Activated naive CD4-positive, alpha-beta T cell treated with anti-CD3 and anti-CD28 coated beads, Interleukin-2, amount 50 U/mL, for 72 hours (primary cell): ENCODE data around the gene LRRC57. TPM values are rescaled to one million over a fixed set of nuclear protein-coding genes. Genes with fewer than 3 reads are reported as not detected.
"Not testable (repeated sequence)": the region's sequence is repeated elsewhere in the genome, so short reads cannot be mapped to it uniquely, and the experiment has no call there.

Source experiments
- ATAC-seq, 2 donors: fragments of 150-1000 bp; cut with Tn5 transposase; 2 replicates each; pipeline ENCODE4 v1.10.0; 2021; ENCODE audit warnings: mild to moderate bottlenecking in 2 of 2, moderate library complexity in 2 of 2
- DNase-seq, 2 donors: peaks; one replicate each; pipeline ENCODE4 v3.0.0; 2021 to 2022; ENCODE audit warnings: low spot score in 2 of 2
- H3K27ac Mint-ChIP-seq, 2 donors: one replicate each; pipeline ENCODE4 v1.8.0; 2022; ENCODE audit warnings: mild to moderate bottlenecking in 2 of 2, mixed read lengths in 2 of 2
- H3K36me3 Mint-ChIP-seq, 2 donors: one replicate each; pipeline ENCODE4 v1.8.0; 2022; ENCODE audit warnings: mixed read lengths in 2 of 2
- H3K9me3 Mint-ChIP-seq, 2 donors: one replicate each; pipeline ENCODE4 v1.8.0; 2022; ENCODE audit warnings: mixed read lengths in 2 of 2
- total RNA-seq, 2 donors: library from RNA; stranded (reverse); gene quantifications; one replicate each; pipeline ENCODE4 v1.2.3, GENCODE V29; 2022

Gene LRRC57
- total RNA-seq, 2 donors from 2014 or later, result 16.1 to 29.6 TPM

- peak within 1 kb of the TSS; percentile 76 to 90 for H3K27ac Mint-ChIP-seq
- H3K36me3 Mint-ChIP-seq, result peaks cover 0 to 11% of the 10 kb centered on the region in 2 donors
- ATAC-seq (peak; percentile 90 to 94), DNase-seq (peak; percentile 96)
- no peaks in the 10 kb centered on the region for H3K9me3 Mint-ChIP-seq
Observed at GRCh38 chr15:42575188-42576039, 26.8 kb upstream of the LRRC57 start, which contains the start of gene STARD9. STARD9 (plus strand) TSS chr15:42575606; CDS start chr15:42575716, 110 bp downstream.

GRCh38 chr15:42558739-42559138, 10.1 kb upstream of the LRRC57 start:
- DNase-seq (no peak), ATAC-seq (no peak)
- peaks cover 0 to 6% of the 10 kb centered on the region in 2 donors for H3K36me3 Mint-ChIP-seq
- no peaks in the 10 kb centered on the region for H3K9me3 Mint-ChIP-seq
- H3K27ac Mint-ChIP-seq, result no peak overlapping the region

- H3K36me3 Mint-ChIP-seq, ATAC-seq, H3K27ac Mint-ChIP-seq, DNase-seq, H3K9me3 Mint-ChIP-seq: not testable (repeated sequence)
Observed at GRCh38 chr15:42556550-42557207, 8.1 kb upstream of the LRRC57 start.

GRCh38 chr15:42553554-42553953, 5.0 kb upstream of the LRRC57 start:
- no peak for DNase-seq
- Mint-ChIP-seq H3K27ac (no peak overlapping the region), H3K36me3 (peaks cover 7 to 14% of the 10 kb centered on the region in 2 donors), H3K9me3 (no peaks in the 10 kb centered on the region)
- ATAC-seq, result no peak

GRCh38 chr15:42549741-42550392, 1.3 kb upstream of the LRRC57 start:
- Mint-ChIP-seq H3K36me3 (peaks cover 7 to 30% of the 10 kb centered on the region in 2 donors), H3K27ac (peak overlapping the region; percentile 39 to 93), H3K9me3 (no peaks in the 10 kb centered on the region)
- DNase-seq (no peak), ATAC-seq (no peak)

GRCh38 chr15:42549032-42549491, 469 bp upstream of the LRRC57 start:
- peak overlapping the region; percentile 93 to 97 for H3K27ac Mint-ChIP-seq
- DNase-seq, result no peak
- peak; percentile 9 to 57 for ATAC-seq
- H3K9me3 Mint-ChIP-seq, result no peaks in the 10 kb centered on the region
- peaks cover 7 to 30% of the 10 kb centered on the region in 2 donors for H3K36me3 Mint-ChIP-seq

- H3K9me3 Mint-ChIP-seq, result no peaks in the 10 kb centered on the region
- peak overlapping the region; percentile 93 to 97 for H3K27ac Mint-ChIP-seq
- DNase-seq (no peak), ATAC-seq (no peak)
- H3K36me3 Mint-ChIP-seq, result peaks cover 7 to 30% of the 10 kb centered on the region in 2 donors
Observed at GRCh38 chr15:42547918-42548248, 710 bp downstream of the LRRC57 start.

GRCh38 chr15:42544853-42545629, 3.6 kb downstream of the LRRC57 start:
- ATAC-seq, result no peak
- peaks cover 7 to 29% of the 10 kb centered on the region in 2 donors for H3K36me3 Mint-ChIP-seq
- no peaks in the 10 kb centered on the region for H3K9me3 Mint-ChIP-seq
- H3K27ac Mint-ChIP-seq, result no peak overlapping the region
- no peak for DNase-seq

GRCh38 chr15:42533246-42533645, 15.3 kb downstream of the LRRC57 start:
- Mint-ChIP-seq H3K27ac (no peak overlapping the region), H3K9me3 (no peaks in the 10 kb centered on the region), H3K36me3 (peaks cover 4 to 14% of the 10 kb centered on the region in 2 donors)
- ATAC-seq (no peak), DNase-seq (no peak)

- no peak for ATAC-seq
- DNase-seq, result no peak
- no peaks in the 10 kb centered on the region for H3K9me3 Mint-ChIP-seq
- peaks cover 0 to 10% of the 10 kb centered on the region in 2 donors for H3K36me3 Mint-ChIP-seq
- H3K27ac Mint-ChIP-seq, result no peak overlapping the region
Observed at GRCh38 chr15:42528970-42529369, 19.6 kb downstream of the LRRC57 start.

- no peaks in the 10 kb centered on the region for H3K9me3 Mint-ChIP-seq
- no peak for DNase-seq
- no peak overlapping the region for H3K27ac Mint-ChIP-seq
- ATAC-seq, result no peak
- H3K36me3 Mint-ChIP-seq, result no peaks in the 10 kb centered on the region
Observed at GRCh38 chr15:42523331-42523730, 25.3 kb downstream of the LRRC57 start.

- no peak for ATAC-seq
- no peak for DNase-seq
- Mint-ChIP-seq H3K36me3 (no peaks in the 10 kb centered on the region), H3K9me3 (no peaks in the 10 kb centered on the region), H3K27ac (no peak overlapping the region)
Observed at GRCh38 chr15:42511007-42511391, 37.6 kb downstream of the LRRC57 start.

GRCh38 chr15:42510258-42511006, 38.2 kb downstream of the LRRC57 start:
- H3K27ac Mint-ChIP-seq, result peak overlapping the region in 1 of 2 donors; percentile 40
- H3K36me3 Mint-ChIP-seq, result no peaks in the 10 kb centered on the region
- ATAC-seq (no peak), DNase-seq (no peak)
- no peaks in the 10 kb centered on the region for H3K9me3 Mint-ChIP-seq

GRCh38 chr15:42508263-42508690, 40.3 kb downstream of the LRRC57 start:
- DNase-seq (no peak), ATAC-seq (no peak)
- Mint-ChIP-seq H3K36me3 (no peaks in the 10 kb centered on the region), H3K9me3 (no peaks in the 10 kb centered on the region), H3K27ac (no peak overlapping the region)

GRCh38 chr15:42507514-42507913, 41.1 kb downstream of the LRRC57 start:
- ATAC-seq (no peak), DNase-seq (no peak)
- Mint-ChIP-seq H3K36me3 (no peaks in the 10 kb centered on the region), H3K9me3 (no peaks in the 10 kb centered on the region), H3K27ac (no peak overlapping the region)

GRCh38 chr15:42504631-42505030, 44.0 kb downstream of the LRRC57 start:
- ATAC-seq (no peak), DNase-seq (no peak)
- no peaks in the 10 kb centered on the region for H3K9me3 Mint-ChIP-seq
- no peak overlapping the region for H3K27ac Mint-ChIP-seq
- no peaks in the 10 kb centered on the region for H3K36me3 Mint-ChIP-seq
